PFSK-1 (cell line): ENCODE data around the gene DCUN1D2.

ENCODE experiments used
- POLR2AphosphoS5 ChIP-seq: IDR thresholded peaks from 2 replicates; pipeline ENCODE4 v1.6.1; 2012; ENCODE audit warnings: low read depth, mild to moderate bottlenecking, control low read depth, low read length, moderate library complexity
- TF ChIP-seq, protein P1 (sequence below), 2 experiments: IDR thresholded peaks; 2 replicates each; pipeline versions ENCODE4 v1.6.1 to v1.8.0; 2011 to 2012; ENCODE audit warnings: low read depth in 2 of 2, low read length in 2 of 2, control low read depth in 1 of 2, inconsistent platforms in 1 of 2, mild to moderate bottlenecking in 1 of 2, moderate library complexity in 1 of 2; ENCODE audit not compliant: insufficient read depth in 1 of 2

DNA sequence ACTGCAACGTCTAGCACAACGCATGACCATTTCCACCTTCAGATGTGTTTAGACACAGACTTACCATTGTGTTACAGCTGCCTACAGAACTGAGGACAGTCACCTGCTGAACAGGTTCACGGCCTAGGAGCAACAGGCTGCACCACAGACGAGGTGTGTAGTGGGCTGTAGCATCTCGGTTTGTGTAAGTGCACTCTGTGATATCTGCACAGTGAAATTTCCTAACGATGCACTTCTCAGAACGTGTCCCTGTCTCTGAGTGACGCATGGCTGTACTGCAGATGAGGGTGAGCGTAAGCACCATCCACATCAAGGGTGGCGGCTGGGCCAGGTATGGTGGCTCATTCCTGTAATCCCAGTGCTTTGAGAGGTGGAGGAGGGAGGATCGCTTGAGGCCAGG is 15.2 kb downstream of the DCUN1D2 start:
- TF ChIP-seq, protein P1, sequence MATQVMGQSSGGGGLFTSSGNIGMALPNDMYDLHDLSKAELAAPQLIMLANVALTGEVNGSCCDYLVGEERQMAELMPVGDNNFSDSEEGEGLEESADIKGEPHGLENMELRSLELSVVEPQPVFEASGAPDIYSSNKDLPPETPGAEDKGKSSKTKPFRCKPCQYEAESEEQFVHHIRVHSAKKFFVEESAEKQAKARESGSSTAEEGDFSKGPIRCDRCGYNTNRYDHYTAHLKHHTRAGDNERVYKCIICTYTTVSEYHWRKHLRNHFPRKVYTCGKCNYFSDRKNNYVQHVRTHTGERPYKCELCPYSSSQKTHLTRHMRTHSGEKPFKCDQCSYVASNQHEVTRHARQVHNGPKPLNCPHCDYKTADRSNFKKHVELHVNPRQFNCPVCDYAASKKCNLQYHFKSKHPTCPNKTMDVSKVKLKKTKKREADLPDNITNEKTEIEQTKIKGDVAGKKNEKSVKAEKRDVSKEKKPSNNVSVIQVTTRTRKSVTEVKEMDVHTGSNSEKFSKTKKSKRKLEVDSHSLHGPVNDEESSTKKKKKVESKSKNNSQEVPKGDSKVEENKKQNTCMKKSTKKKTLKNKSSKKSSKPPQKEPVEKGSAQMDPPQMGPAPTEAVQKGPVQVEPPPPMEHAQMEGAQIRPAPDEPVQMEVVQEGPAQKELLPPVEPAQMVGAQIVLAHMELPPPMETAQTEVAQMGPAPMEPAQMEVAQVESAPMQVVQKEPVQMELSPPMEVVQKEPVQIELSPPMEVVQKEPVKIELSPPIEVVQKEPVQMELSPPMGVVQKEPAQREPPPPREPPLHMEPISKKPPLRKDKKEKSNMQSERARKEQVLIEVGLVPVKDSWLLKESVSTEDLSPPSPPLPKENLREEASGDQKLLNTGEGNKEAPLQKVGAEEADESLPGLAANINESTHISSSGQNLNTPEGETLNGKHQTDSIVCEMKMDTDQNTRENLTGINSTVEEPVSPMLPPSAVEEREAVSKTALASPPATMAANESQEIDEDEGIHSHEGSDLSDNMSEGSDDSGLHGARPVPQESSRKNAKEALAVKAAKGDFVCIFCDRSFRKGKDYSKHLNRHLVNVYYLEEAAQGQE (IDR thresholded peaks at IDR 0.05; ENCODE audit: insufficient read depth in 1 of 2, low read depth in 2 of 2, low read length in 2 of 2): no peak
- no peak for TF ChIP-seq POLR2AphosphoS5
